Measurements from ENCODE around the gene NHLH2. TPM values are rescaled to one million over a fixed set of nuclear protein-coding genes. Genes with fewer than 3 reads are reported as not detected.

NHLH2 gene
- total RNA-seq, 2 experiments from 2014 or later = not detected

GRCh38 chr1:115850937-115851336 lies 10.0 kb upstream of the NHLH2 start:
- ChIA-PET CTCF (no interaction called here), POLR2A (no interaction called here)
- DNase-seq = no peak
- H3K27ac ChIP-seq (ENCODE audit: low read depth in 1 of 2, low read length in 2 of 2) = no peak overlapping the region
- no peaks in the 10 kb centered on the region for H3K4me1 ChIP-seq (ENCODE audit: insufficient read depth, low read length)
- peaks cover 3% of the 10 kb centered on the region for H3K9me3 Mint-ChIP-seq
- peaks cover 0 to 7% of the 10 kb centered on the region in 2 experiments for H3K9me3 ChIP-seq (ENCODE audit: control insufficient read depth in 1 of 2, insufficient read depth in 1 of 2, low read length in 2 of 2)
- intact Hi-C loops (cut with DNase I, micrococcal nuclease) = no loop called here
- no peaks in the 10 kb centered on the region for H3K27me3 ChIP-seq (ENCODE audit: control insufficient read depth in 1 of 2, insufficient read depth in 2 of 2, low read length in 2 of 2)
- no peak for TF ChIP-seq CTCF (IDR thresholded peaks at IDR 0.05)
- peaks cover 34% of the 10 kb centered on the region for H3K27me3 Mint-ChIP-seq
- H3K4me3 Mint-ChIP-seq = no peak overlapping the region
- no peak overlapping the region for H3K4me3 ChIP-seq (ENCODE audit: low read length)
- H3K36me3 Mint-ChIP-seq (ENCODE audit: low read depth) = no peaks in the 10 kb centered on the region
- no peaks in the 10 kb centered on the region for H3K36me3 ChIP-seq (ENCODE audit: insufficient read depth, low read length)
- no peaks in the 10 kb centered on the region for H3K4me1 Mint-ChIP-seq (ENCODE audit: low read depth)
- H3K27ac Mint-ChIP-seq = no peak overlapping the region
- ATAC-seq (ENCODE audit: poor library complexity) = no peak

DNA sequence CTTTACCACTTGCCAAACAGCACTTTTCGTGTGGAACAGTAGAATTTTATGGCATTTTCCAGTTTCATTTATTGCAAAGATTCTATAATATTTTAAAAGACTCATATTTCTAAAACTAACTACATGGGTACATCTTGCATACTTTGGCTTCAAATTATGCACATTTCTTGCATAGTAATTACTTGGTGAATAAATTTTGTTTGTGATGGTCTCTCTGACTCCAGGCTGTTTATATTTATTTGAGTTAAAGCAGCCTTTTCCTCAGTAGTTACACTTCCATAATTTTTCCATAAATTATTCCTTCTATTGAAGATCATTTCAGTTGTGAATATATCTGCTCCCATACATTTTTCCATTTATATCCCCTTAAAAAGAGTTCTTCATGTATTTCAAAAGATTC lies 6.9 kb upstream of the NHLH2 start:
- ChIA-PET CTCF (no interaction called here), POLR2A (no interaction called here)
- peaks cover 44% of the 10 kb centered on the region for H3K27me3 Mint-ChIP-seq
- no peak overlapping the region for H3K4me3 Mint-ChIP-seq
- TF ChIP-seq CTCF (IDR thresholded peaks at IDR 0.05) = no peak
- Histone ChIP-seq H3K4me1 (ENCODE audit: insufficient read depth, low read length) (no peaks in the 10 kb centered on the region), H3K27me3 (ENCODE audit: control insufficient read depth in 1 of 2, insufficient read depth in 2 of 2, low read length in 2 of 2) (peaks cover 4 to 15% of the 10 kb centered on the region in 2 experiments), H3K9me3 (ENCODE audit: control insufficient read depth in 1 of 2, insufficient read depth in 1 of 2, low read length in 2 of 2) (peaks cover 0 to 4% of the 10 kb centered on the region in 2 experiments), H3K27ac (ENCODE audit: low read depth in 1 of 2, low read length in 2 of 2) (no peak overlapping the region), H3K36me3 (ENCODE audit: insufficient read depth, low read length) (no peaks in the 10 kb centered on the region), H3K4me3 (ENCODE audit: low read length) (no peak overlapping the region)
- no peak for ATAC-seq (ENCODE audit: poor library complexity)
- H3K27ac Mint-ChIP-seq = no peak overlapping the region
- no peak for DNase-seq
- H3K36me3 Mint-ChIP-seq (ENCODE audit: low read depth) = no peaks in the 10 kb centered on the region
- peaks cover 3% of the 10 kb centered on the region for H3K9me3 Mint-ChIP-seq
- intact Hi-C loops (cut with DNase I, micrococcal nuclease) = no loop called here
- no peaks in the 10 kb centered on the region for H3K4me1 Mint-ChIP-seq (ENCODE audit: low read depth)

DNA sequence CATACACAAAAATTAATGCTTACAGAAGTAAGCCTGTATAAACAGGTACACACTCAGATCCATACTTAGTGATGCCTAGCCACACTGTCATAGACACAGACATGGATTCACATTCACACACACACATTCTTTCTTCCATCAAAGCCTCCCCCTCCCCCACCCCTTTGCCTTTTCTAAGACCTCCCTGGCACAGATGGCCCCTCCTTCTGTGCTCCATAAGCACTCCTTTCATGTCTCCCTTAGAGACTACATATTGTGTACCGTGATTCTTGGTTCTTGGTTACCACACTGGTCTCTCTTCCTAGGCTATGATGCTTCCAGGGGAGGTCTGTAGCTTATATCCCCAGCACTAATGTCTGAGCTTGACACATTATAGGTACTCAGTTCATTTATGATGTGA lies 2.0 kb upstream of the NHLH2 start:
- ChIA-PET CTCF (no interaction called here), POLR2A (no interaction called here)
- Histone ChIP-seq H3K4me1 (ENCODE audit: insufficient read depth, low read length) (peaks cover 12% of the 10 kb centered on the region), H3K36me3 (ENCODE audit: insufficient read depth, low read length) (no peaks in the 10 kb centered on the region), H3K27ac (ENCODE audit: low read depth in 1 of 2, low read length in 2 of 2) (no peak overlapping the region), H3K4me3 (ENCODE audit: low read length) (no peak overlapping the region), H3K27me3 (ENCODE audit: control insufficient read depth in 1 of 2, insufficient read depth in 2 of 2, low read length in 2 of 2) (peaks cover 38 to 54% of the 10 kb centered on the region in 2 experiments), H3K9me3 (ENCODE audit: control insufficient read depth in 1 of 2, insufficient read depth in 1 of 2, low read length in 2 of 2) (peaks cover 0 to 7% of the 10 kb centered on the region in 2 experiments)
- H3K4me3 Mint-ChIP-seq = no peak overlapping the region
- ATAC-seq (ENCODE audit: poor library complexity) = no peak
- H3K27me3 Mint-ChIP-seq = peaks cover 62% of the 10 kb centered on the region
- no peak for TF ChIP-seq CTCF (IDR thresholded peaks at IDR 0.05)
- DNase-seq = no peak
- no peak overlapping the region for H3K27ac Mint-ChIP-seq
- H3K36me3 Mint-ChIP-seq (ENCODE audit: low read depth) = no peaks in the 10 kb centered on the region
- no peaks in the 10 kb centered on the region for H3K9me3 Mint-ChIP-seq
- H3K4me1 Mint-ChIP-seq (ENCODE audit: low read depth) = peaks cover 10% of the 10 kb centered on the region
- intact Hi-C loops (cut with DNase I, micrococcal nuclease) = loop anchor here in 1 of 2 experiments (2.0 kb wide), 1 partner anchor 20 kb away; no protein-coding TSS in a partner anchor
